Left ventricle myocardium inferior (tissue), 1 donor: ENCODE results near the gene MTCH1. TPM values are rescaled to one million over a fixed set of nuclear protein-coding genes. Genes with fewer than 3 reads are reported as not detected.

Experiments
- DNase-seq: peaks from one replicate; pipeline ENCODE4 v3.0.0-alpha.2; 2020
- H3K27ac ChIP-seq: fragments of 200-600 bp; replicated peaks from 2 replicates; pipeline ENCODE4 v1.8.0; 2021
- H3K27me3 ChIP-seq: fragments of 200-600 bp; 2 replicates; pipeline ENCODE4 v1.8.0; 2021; ENCODE audit warnings: low read depth
- H3K36me3 ChIP-seq: fragments of 200-600 bp; 2 replicates; pipeline ENCODE4 v1.8.0; 2021
- H3K4me1 ChIP-seq: fragments of 200-600 bp; 2 replicates; pipeline ENCODE4 v1.8.0; 2021
- H3K4me3 ChIP-seq: fragments of 200-600 bp; 2 replicates; pipeline ENCODE4 v1.8.0; 2021; ENCODE audit warnings: mild to moderate bottlenecking, moderate library complexity
- H3K9me3 ChIP-seq: fragments of 200-600 bp; replicated peaks from 2 replicates; pipeline ENCODE4 v1.8.0; 2021
- intact Hi-C: fragments of 100-400 bp; cut with micrococcal nuclease; formaldehyde crosslinking; loops from one replicate; pipeline ENCODE4 v1.11.0; 2022
- total RNA-seq: library from RNA; stranded (reverse); fragmentation: NEBNext Ultra II Directional; extraction: Animal tissue kit (Norgen Biotek cat#: 25700); gene quantifications from one replicate; pipeline ENCODE4 v1.2.1, GENCODE V29; 2021
- TF ChIP-seq, protein P1 (sequence below): fragments of 200-600 bp; IDR thresholded peaks from 2 replicates; pipeline ENCODE4 v1.8.0; 2021; ENCODE audit warnings: antibody characterized with exemption, mild to moderate bottlenecking, borderline replicate concordance
- donor health status: DM: no; HTN: yes; CAD: no; lungs with severe emphysema.

Gene MTCH1
- total RNA-seq, 1 donor from 2014 or later = 162 TPM

DNA sequence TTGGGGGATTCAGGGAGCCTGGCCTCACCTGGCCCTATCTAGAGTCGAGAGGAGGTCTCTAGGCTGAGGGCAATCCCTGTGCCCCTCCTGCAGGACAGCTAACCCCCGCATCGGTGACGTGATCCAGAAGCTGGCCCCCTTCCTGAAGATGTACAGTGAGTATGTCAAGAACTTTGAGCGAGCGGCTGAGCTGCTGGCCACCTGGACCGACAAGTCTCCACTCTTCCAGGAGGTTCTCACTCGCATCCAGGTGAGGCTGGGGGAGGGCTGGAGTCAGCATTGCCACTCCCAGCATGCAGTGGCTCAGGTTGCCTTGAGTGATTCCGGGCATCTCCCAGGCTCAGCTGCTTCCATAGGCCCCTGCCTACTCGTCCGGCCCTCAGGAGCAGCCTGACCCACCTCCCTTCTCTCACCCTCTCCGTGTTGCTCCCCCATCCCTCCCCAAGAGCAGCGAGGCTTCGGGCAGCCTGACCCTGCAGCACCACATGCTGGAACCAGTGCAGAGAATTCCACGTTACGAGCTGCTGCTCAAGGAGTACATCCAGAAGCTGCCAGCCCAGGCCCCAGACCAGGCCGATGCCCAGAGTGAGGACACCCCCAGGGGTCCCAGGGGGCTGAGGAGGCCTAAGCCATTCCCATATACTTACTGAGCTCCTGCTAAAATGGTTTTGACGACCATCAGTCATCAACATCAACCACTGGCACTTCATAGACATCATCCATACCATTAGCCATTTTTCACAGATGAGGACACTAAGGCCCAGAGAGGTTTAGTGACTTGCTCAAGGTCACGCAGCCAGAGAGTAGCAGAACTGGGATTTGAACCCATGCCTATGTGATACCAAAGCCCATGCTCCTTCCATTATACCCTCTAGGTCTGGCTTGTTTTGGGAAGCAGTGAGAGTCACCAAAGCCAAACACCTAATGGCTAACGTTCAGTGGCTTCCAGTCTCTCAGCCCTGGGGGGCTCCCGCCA lies 27.8 kb upstream of the MTCH1 start:
- intact Hi-C loops = no loop called here
- H3K36me3 ChIP-seq = no peaks in the 10 kb centered on the region

DNA sequence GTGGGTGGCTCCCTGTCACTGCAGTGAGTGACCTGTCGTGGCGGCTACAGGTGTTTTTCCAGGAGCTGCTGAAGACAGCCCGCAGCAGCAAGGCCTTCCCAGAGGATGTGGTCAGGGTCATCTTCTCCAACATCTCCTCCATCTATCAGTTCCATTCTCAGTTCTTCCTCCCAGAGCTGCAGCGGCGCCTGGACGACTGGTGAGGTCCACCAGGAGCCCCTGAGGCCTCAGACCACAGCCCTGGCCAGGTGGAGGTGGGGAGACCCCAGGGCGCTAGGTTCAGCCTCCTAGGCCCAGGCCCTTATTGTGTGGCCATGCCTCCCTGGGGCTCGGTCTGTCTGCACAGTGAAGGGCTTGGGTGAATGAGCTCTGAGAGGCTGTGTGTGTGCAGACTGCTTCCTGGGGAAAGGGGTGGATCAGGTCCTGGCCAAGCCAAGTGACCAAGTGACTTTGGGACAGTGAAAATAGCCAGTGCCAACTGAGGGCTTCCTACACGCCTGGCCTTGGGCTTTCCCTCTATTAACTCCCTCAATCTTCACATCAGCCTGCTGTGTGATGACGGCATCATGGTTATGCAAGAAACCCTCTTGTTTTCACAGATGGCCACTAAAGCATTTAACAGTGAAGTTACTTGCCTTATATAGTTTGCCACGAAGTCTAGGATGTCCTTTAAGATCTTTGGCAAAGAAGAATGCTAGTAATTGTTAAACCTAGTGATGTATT lies 25.8 kb upstream of the MTCH1 start:
- H3K4me1 ChIP-seq = peaks cover 5% of the 10 kb centered on the region
- intact Hi-C loops = no loop called here
- TF ChIP-seq, protein P1, sequence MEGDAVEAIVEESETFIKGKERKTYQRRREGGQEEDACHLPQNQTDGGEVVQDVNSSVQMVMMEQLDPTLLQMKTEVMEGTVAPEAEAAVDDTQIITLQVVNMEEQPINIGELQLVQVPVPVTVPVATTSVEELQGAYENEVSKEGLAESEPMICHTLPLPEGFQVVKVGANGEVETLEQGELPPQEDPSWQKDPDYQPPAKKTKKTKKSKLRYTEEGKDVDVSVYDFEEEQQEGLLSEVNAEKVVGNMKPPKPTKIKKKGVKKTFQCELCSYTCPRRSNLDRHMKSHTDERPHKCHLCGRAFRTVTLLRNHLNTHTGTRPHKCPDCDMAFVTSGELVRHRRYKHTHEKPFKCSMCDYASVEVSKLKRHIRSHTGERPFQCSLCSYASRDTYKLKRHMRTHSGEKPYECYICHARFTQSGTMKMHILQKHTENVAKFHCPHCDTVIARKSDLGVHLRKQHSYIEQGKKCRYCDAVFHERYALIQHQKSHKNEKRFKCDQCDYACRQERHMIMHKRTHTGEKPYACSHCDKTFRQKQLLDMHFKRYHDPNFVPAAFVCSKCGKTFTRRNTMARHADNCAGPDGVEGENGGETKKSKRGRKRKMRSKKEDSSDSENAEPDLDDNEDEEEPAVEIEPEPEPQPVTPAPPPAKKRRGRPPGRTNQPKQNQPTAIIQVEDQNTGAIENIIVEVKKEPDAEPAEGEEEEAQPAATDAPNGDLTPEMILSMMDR = no peak
- H3K36me3 ChIP-seq = no peaks in the 10 kb centered on the region
- H3K27ac ChIP-seq = no peak overlapping the region
- H3K4me3 ChIP-seq = no peak overlapping the region
- no peaks in the 10 kb centered on the region for H3K9me3 ChIP-seq
- H3K27me3 ChIP-seq = no peaks in the 10 kb centered on the region
- no peak for DNase-seq

More for the DNA sequence above, 27.8 kb upstream of the MTCH1 start:
- H3K9me3 ChIP-seq = no peaks in the 10 kb centered on the region
- H3K4me1 ChIP-seq = peaks cover 11% of the 10 kb centered on the region
- no peaks in the 10 kb centered on the region for H3K27me3 ChIP-seq
- TF ChIP-seq, protein P1 = no peak
- no peak overlapping the region for H3K4me3 ChIP-seq
- H3K27ac ChIP-seq = no peak overlapping the region
- no peak for DNase-seq

DNA sequence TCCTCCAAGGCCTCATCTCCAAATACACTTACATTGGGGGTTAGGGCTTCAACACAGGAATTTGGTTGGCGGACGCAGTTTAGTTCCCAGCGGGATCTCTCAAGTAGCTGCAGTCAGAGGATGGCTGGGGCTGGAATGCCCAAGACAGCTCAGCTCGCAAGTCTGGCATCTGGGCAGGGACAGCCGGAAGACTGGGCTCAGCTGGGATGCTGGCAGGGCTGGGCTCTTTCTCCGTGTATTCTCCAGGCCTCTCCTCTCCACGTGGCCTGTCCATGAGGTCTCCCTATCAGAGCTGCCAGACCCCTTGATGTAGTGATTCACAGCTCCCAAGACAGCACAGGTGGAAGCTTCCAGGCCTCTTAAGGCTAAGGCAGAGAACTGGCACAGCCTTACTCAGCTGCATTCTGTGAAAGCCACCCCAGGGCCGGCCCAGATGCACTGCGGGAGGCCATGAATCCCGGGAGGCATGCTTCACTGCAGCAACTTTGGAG lies 24.5 kb upstream of the MTCH1 start:
- TF ChIP-seq, protein P1 = no peak
- intact Hi-C loops = no loop called here
- no peaks in the 10 kb centered on the region for H3K27me3 ChIP-seq

DNA sequence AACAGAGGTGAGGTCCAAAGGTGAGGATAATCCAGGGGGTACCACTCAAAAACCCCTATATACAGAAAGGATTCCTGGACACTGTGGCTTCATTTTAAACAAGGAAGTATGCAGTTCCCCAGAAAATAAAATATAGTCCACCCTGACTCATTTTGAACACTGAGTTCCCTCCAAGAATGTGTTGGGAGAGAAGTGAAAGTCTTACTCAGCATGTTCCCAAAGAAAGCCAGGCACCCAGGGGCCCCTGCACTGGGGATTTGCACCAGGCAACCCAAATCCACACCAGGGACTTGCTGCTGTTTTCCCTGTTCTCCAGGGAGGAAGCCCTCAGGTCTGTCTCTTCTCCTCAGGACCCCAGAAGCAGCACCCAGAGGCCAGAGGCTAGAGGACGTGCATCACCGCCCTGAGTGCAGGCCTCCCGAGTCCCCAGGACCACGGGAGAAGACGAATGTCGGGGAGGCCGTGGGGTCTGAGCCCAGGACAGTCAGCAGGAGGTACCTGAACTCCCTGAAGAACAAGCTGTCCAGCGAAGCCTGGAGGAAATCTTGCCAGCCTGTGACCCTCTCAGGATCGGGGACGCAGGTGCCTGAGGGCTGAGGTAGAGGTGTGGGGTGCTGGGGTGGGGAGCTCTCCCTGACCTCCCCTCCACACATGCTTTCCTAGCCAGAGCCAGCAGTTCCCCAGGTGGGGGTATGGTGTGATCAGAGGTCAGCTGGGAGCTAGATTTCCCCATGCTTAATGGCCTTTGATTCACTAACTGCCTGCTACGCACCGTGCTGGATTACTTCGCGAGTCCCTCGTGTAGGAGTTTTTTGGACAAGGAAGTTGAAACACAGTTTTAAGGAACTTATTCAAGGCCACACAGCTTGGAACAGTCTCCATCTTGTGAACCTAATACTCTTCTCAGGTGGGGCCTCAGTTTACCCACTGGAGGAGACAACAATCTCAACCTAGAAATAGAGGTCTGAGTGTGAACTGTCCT lies 22.8 kb upstream of the MTCH1 start:
- Histone ChIP-seq H3K4me1 (peaks cover 7% of the 10 kb centered on the region), H3K4me3 (no peak overlapping the region), H3K9me3 (no peaks in the 10 kb centered on the region), H3K36me3 (no peaks in the 10 kb centered on the region), H3K27ac (peak overlapping the region; percentile 47), H3K27me3 (no peaks in the 10 kb centered on the region)
- TF ChIP-seq, protein P1 = no peak
- intact Hi-C loops = loop anchor here (5.0 kb wide), 1 partner anchor 106 kb away; no protein-coding TSS in a partner anchor
- DNase-seq = no peak

More for the DNA sequence above, 24.5 kb upstream of the MTCH1 start:
- Histone ChIP-seq H3K27ac (no peak overlapping the region), H3K4me1 (peaks cover 7% of the 10 kb centered on the region), H3K36me3 (no peaks in the 10 kb centered on the region), H3K9me3 (no peaks in the 10 kb centered on the region), H3K4me3 (no peak overlapping the region)
- no peak for DNase-seq
